GM19351 (cell line): ENCODE measurements around the gene PCDHB2.
"Not testable (repeated sequence)": the region's sequence is repeated elsewhere in the genome, so short reads cannot be mapped to it uniquely, and the experiment has no call there.

Source experiments
- ATAC-seq: cut with Tn5 transposase; IDR thresholded peaks from one replicate; pipeline ENCODE4 v1.9.1; 2021; ENCODE audit warnings: mild to moderate bottlenecking, moderate library complexity; ENCODE audit not compliant: unreplicated experiment

Gene PCDHB2

DNA sequence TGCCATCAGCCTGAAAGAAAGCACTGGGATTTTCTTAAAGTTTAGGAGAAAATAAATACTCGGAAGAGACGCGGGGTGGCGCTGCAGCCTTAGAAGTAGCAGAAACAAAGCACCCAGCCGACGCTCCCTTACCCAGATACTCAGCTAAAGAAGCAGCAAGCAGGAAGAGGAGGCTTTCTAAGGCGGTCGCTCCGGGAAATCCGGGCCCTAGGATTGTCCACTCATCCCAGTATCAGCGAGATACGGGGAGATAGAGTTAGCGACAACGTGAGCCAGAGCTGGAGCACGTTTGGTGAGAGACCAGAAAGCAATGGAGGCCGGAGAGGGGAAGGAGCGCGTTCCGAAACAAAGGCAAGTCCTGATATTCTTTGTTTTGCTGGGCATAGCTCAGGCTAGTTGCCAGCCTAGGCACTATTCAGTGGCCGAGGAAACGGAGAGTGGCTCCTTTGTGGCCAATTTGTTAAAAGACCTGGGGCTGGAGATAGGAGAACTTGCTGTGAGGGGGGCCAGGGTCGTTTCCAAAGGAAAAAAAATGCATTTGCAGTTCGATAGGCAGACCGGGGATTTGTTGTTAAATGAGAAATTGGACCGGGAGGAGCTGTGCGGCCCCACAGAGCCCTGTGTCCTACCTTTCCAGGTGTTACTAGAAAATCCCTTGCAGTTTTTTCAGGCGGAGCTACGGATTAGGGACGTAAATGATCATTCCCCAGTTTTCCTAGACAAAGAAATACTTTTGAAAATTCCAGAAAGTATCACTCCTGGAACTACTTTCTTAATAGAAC lies at the start of gene PCDHB2:
TSS of gene PCDHB2 (plus strand) at position 135 of the 782 bp plus-strand sequence. CDS start at position 311, 176 bp downstream.
- no peak for ATAC-seq

DNA sequence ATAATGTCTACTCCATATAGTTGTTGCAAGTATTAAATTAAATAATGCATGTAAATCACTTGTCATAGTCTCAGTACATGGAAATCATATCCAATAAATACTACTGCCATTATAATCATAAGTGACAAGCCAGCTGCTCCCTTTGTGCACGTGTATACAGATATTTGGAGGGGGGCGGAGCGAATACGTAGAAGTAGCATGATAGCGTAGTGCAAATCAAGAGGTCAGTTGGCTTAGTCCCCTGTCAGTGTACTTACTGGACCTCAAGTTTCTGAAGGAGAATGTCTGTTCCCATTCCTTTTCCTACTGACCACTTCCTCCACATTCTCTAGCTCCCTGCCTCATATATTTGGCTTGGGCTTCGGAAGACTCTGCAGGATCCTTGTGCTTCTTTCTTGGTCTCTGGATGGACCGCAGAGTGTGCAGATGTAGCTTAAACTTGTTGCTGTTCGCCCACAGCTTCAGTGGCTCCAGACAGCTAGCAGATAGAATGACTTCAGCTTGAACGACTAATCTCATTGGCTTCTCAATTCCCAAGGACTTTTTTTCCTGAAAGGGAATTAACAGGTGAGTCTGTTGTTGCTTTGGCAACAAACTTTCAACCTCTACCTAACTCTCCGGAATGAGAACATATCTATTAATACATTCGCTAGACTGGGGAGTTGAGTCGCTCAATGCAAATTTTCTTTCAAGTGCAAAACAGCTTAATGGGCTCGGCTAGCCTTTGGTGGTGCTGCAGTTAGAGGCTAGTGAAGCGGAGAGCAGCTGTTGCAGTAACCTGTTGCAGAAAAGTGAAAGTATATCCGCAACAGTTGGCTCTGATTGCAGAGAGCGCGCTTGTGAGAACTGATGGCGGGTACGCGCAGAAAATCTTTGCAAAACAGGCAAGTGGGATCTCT lies 43.5 kb upstream of the PCDHB2 start, which contains the start of gene PCDHB1:
TSS of gene PCDHB1 (plus strand) at position 753 of the 899 bp plus-strand sequence. CDS start at position 850, 97 bp downstream.
- no peak for ATAC-seq

DNA sequence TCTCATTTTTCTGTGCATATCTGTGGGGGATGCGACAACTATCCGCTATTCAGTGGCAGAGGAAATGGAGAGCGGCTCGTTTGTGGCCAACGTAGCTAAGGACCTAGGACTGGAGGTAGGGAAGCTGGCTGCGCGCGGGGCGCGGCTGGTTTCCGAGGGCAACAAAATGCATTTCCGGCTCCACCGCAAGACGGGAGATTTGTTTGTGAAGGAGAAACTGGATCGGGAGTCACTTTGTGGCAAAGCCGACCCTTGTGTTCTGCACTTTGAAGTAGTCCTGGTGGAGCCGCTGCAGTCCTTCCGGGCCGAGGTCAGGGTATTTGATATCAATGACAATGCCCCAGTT lies 42.9 kb upstream of the PCDHB2 start:
- no peak for ATAC-seq

DNA sequence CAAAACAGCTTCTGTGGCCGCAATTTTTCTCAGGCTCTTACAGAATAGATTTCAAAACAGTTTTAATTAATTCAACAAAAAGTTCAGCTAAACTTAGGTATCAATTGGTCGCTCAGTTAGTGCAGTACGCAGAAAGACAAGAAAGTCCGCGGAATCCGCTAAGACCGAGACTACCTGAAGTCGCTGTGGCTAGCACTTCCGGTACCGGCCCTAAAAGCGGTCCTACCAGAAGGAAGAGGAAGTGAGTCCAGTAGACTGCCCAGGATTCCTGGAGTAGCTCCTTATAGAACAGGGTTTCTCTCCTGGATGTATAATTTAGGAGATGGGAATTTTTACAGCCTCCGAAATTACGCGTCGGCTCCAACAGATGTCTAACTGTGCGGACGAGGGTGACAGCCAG lies 16.6 kb upstream of the PCDHB2 start:
- no peak for ATAC-seq

DNA sequence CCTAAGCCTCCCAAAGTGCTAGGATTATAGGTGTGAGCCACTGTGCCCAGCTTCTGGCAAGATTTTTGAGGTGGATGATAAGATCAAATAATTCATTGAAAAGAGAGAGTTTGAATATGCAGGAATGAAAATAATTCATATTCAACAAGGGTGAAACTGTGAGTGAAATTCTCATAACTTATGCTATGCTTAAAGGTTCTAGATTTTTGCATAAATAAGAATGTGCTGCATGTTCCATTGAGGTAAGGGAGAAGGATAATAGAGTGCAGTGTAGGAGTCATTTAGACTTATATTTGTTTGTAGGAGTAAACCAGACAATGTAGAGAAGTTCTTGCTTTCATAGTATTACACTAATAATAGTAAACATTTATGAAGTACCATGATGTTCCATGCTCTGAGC lies 12.2 kb upstream of the PCDHB2 start:
- no peak for ATAC-seq

DNA sequence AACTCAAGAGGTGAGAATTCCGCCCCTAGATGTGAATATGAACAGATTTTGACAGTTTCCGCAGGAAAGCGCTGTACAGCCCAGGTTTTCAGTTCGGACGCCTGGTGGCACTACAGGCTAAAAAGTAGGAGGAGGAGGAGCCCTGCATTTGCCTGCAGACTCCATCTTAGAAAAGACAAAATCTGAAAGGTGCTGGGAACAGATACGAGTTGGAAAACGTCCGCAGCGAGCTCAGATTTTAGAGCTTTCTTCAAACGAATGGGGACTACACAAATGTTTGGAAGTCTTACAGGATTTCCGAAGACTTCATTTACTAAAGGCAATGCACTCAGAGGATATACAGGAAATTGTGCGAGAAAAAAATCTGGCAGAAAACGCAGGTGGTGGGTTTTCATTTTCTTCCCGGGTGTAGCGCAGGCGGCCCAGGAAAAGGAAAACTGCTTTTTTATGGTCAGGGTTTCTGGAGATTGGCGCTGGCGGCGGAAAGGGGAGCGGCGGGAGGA lies 9.9 kb upstream of the PCDHB2 start:
- no peak for ATAC-seq

DNA sequence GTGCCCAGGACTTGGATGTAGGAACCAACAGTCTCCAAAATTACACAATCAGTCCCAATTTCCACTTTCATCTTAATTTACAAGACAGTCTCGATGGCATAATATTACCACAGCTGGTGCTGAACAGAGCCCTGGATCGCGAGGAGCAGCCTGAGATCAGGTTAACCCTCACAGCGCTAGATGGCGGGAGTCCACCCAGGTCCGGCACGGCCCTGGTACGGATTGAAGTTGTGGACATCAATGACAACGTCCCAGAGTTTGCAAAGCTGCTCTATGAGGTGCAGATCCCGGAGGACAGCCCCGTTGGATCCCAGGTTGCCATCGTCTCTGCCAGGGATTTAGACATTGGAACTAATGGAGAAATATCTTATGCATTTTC lies 837 bp downstream of the PCDHB2 start:
- no peak for ATAC-seq

DNA sequence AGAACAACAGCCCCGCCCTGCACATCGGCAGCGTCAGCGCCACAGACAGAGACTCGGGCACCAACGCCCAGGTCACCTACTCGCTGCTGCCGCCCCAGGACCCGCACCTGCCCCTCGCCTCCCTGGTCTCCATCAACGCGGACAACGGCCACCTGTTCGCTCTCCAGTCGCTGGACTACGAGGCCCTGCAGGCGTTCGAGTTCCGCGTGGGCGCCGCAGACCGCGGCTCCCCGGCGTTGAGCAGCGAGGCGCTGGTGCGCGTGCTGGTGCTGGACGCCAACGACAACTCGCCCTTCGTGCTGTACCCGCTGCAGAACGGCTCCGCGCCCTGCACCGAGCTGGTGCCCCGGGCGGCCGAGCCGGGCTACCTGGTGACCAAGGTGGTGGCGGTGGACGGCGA lies 1.8 kb downstream of the PCDHB2 start:
- not testable (repeated sequence) for ATAC-seq

DNA sequence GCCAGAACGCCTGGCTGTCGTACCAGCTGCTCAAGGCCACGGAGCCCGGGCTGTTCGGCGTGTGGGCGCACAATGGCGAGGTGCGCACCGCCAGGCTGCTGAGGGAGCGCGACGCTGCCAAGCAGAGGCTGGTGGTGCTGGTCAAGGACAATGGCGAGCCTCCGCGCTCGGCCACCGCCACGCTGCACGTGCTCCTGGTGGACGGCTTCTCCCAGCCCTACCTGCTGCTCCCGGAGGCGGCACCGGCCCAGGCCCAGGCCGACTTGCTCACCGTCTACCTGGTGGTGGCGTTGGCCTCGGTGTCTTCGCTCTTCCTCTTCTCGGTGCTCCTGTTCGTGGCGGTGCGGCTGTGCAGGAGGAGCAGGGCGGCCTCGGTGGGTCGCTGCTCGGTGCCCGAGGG lies 2.2 kb downstream of the PCDHB2 start:
- ATAC-seq, result not testable (repeated sequence)

DNA sequence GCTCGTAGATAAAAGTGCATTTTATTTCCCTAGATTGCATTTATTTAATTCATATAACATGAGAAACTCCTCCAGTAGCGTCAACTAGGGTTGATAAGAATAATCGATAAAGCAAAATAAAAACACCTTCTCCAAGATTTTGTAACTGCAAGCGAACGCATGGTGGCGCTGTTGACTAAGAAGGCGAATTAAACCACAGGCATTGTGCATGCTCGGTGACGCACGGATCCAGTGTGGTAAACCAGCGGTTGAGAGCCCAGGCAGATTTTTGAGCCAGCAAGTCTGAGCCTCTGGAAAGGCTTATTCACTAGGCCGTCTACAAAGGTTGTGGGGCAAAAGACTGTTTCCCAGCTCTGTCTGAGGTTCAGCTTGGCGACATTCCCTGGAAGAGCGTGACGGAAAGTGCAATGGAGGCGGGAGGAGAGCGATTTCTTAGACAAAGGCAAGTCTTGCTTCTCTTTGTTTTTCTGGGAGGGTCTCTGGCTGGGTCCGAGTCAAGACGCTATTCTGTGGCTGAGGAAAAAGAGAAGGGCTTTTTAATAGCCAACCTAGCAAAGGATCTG lies 5.9 kb downstream of the PCDHB2 start, which contains the start of gene PCDHB3:
TSS of gene PCDHB3 (plus strand) at position 231 of the 563 bp plus-strand sequence. CDS start at position 408, 177 bp downstream.
- ATAC-seq, result no peak

DNA sequence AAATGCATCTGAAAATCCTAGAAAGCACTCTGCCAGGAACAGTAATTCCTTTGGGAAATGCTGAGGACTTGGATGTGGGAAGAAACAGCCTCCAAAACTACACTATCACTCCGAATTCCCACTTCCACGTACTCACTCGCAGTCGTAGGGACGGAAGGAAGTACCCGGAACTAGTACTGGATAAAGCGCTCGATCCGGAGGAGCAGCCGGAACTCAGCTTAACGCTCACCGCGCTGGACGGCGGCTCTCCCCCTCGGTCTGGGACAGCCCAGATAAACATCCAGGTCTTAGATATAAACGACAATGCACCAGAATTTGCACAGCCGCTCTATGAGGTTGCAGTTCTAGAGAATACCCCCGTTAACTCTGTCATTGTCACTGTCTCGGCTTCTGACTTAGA lies 6.6 kb downstream of the PCDHB2 start:
- ATAC-seq, result no peak

DNA sequence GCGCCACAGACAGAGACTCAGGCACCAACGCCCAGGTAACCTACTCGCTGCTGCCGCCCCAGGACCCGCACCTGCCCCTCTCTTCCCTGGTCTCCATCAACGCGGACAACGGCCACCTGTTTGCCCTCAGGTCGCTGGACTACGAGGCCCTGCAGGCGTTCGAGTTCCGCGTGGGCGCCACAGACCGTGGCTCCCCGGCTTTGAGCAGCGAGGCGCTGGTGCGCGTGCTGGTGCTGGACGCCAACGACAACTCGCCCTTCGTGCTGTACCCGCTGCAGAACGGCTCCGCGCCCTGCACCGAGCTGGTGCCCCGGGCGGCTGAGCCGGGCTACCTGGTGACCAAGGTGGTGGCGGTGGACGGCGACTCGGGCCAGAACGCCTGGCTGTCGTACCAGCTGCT lies 7.7 kb downstream of the PCDHB2 start:
- not testable (repeated sequence) for ATAC-seq

DNA sequence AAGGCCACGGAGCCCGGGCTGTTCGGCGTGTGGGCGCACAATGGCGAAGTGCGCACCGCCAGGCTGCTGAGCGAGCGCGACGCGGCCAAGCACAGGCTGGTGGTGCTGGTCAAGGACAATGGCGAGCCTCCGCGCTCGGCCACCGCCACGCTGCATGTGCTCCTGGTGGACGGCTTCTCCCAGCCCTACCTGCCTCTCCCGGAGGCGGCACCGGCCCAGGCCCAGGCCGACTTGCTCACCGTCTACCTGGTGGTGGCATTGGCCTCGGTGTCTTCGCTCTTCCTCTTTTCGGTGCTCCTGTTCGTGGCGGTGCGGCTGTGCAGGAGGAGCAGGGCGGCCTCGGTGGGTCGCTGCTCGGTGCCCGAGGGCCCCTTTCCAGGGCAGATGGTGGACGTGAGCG lies 8.1 kb downstream of the PCDHB2 start:
- not testable (repeated sequence) for ATAC-seq

DNA sequence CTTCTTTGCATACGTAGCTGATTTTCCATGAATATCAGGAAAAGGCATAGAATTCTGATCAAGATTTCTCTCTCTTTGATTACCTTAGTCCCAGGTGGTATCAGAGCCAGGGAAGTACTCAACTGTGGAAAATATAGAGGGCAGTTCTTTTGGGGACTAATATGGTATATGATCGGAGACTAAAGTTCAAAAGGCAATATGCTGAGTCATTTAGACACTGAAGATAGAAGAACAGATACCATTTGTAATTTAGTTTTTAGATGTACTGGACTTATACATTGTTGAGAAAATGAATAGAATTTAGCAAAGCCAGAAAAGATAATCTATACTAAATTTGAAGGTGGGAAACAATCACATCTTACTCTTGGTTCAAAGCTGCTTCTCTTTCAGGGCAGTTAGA lies 10.9 kb downstream of the PCDHB2 start:
- ATAC-seq, result no peak

DNA sequence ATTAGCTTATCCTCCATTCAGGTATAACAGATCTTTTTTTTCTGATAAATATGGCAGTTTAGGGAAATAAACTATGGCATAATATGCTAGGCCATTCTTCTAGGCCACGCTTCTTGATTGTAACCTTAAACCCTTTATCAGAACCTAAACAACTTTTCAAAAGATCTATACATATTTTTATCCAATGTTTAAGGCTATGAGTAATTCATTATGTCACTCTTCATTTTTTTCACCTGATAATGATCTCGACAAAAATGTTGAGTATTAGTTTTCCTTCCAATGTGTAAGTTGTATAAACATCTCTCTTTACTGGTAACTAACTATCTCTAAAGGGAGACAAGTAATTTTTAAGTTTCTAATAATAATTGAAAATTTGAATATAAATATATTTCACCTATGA lies 24.8 kb downstream of the PCDHB2 start:
- ATAC-seq, result no peak

DNA sequence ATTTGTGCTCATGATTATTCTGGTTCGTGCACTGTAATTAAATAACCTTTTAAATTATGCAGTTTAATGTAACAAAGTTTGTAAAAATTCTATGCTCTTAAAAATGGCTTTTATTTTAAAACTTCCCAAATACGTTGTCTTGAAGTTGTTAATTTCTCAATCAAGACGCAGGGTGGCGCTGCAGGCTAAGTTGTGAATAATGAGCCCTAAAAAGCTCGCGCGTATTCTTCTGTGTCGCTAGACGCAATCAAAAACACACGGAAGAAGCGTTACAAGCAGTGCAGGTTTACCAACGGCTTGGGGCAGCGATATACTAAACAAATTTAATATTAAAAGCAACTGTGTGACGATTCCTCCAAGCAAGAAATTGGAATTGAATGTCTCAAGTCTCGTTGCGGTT lies 27.1 kb downstream of the PCDHB2 start, which contains the start of gene PCDHB4:
TSS of gene PCDHB4 (plus strand) at position 256 of the 400 bp plus-strand sequence. CDS start 181 bp downstream, outside the sequence.
- ATAC-seq, result no peak

DNA sequence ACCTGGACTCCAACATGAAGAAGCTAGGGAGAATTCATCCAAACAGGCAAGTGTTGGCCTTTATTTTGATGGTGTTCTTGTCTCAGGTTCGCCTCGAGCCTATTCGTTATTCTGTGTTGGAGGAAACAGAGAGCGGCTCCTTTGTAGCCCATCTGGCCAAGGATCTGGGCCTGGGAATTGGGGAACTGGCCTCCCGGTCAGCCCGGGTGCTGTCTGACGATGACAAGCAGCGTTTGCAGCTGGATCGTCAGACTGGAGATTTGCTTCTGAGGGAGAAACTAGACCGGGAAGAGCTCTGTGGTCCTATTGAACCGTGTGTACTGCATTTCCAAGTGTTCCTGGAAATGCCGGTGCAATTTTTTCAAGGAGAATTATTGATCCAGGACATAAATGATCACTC lies 27.6 kb downstream of the PCDHB2 start:
- ATAC-seq, result no peak

DNA sequence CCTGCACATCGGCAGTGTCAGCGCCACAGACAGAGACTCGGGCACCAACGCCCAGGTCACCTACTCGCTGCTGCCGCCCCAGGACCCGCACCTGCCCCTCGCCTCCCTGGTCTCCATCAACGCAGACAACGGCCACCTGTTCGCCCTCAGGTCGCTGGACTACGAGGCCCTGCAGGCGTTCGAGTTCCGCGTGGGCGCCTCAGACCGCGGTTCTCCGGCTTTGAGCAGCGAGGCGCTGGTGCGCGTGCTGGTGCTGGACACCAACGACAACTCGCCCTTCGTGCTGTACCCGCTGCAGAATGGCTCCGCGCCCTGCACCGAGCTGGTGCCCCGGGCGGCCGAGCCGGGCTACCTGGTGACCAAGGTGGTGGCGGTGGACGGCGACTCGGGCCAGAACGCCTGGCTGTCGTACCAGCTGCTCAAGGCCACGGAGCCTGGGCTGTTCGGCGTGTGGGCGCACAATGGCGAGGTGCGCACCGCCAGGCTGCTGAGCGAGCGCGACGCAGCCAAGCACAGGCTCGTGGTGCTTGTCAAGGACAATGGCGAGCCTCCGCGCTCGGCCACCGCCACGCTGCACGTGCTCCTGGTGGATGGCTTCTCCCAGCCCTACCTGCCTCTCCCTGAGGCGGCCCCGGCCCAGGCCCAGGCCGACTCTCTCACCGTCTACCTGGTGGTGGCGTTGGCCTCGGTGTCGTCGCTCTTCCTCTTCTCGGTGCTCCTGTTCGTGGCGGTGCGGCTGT lies 29.2 kb downstream of the PCDHB2 start:
- not testable (repeated sequence) for ATAC-seq

DNA sequence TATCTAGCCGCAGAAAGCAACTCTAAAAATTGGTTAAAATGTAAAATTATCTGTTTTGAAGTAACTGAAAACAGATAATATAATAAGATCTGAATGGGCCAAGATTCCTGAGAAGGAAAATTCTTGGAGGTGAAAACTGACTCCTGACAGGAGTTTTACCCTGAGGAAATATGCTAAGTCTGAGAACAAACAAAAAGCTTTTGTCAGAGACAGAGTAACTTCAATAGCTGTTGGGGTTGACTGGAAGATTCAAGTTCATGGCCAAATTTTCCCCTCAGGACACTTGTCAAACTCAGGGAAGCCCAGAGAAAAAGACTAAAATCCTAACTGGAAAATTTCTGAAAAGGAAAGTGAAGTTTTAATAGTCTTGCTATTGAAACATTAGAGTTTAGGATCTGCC lies 32.9 kb downstream of the PCDHB2 start:
- ATAC-seq, result no peak

DNA sequence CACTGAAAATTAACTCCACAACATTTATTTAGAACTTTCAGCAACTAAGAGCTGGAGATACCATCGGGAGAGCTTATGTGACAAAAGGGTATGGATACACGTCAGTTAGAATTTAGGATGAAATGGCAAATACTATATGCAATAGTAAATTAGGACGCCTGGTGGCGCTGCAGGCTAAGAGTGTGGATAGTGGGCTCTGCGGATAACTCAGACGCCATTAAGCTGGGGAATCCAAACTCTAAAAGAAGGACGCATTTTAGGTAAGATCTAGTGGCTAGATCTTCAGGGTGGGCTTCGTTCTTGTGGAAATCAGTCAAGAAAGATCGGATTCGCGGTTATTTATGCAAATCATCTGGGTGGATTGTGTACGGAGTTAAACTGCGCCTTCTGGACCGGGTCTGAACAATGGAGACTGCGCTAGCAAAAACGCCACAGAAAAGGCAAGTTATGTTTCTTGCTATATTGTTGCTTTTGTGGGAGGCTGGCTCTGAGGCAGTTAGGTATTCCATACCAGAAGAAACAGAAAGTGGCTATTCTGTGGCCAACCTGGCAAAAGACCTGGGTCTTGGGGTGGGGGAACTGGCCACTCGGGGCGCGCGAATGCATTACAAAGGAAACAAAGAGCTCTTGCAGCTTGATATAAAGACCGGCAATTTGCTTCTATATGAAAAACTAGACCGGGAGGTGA lies 40.8 kb downstream of the PCDHB2 start, which contains the start of gene PCDHB5:
TSS of gene PCDHB5 (plus strand) at position 177 of the 688 bp plus-strand sequence. CDS start at position 406, 229 bp downstream.
- ATAC-seq, result no peak
